ENCODE measurements around the gene SLC6A1.

- no peak for TF ChIP-seq POLR2AphosphoS5 (IDR thresholded peaks at IDR 0.05)
- TF ChIP-seq, protein P1, sequence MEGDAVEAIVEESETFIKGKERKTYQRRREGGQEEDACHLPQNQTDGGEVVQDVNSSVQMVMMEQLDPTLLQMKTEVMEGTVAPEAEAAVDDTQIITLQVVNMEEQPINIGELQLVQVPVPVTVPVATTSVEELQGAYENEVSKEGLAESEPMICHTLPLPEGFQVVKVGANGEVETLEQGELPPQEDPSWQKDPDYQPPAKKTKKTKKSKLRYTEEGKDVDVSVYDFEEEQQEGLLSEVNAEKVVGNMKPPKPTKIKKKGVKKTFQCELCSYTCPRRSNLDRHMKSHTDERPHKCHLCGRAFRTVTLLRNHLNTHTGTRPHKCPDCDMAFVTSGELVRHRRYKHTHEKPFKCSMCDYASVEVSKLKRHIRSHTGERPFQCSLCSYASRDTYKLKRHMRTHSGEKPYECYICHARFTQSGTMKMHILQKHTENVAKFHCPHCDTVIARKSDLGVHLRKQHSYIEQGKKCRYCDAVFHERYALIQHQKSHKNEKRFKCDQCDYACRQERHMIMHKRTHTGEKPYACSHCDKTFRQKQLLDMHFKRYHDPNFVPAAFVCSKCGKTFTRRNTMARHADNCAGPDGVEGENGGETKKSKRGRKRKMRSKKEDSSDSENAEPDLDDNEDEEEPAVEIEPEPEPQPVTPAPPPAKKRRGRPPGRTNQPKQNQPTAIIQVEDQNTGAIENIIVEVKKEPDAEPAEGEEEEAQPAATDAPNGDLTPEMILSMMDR (IDR thresholded peaks at IDR 0.05) = no peak
Measured at GRCh38 chr3:11077466-11077865, 84.9 kb downstream of the SLC6A1 start.
